ENCODE data around the gene TCEAL1.
"Not testable (repeated sequence)": the region's sequence is repeated elsewhere in the genome, so short reads cannot be mapped to it uniquely, and the experiment has no call there.

Gene TCEAL1, protein sequence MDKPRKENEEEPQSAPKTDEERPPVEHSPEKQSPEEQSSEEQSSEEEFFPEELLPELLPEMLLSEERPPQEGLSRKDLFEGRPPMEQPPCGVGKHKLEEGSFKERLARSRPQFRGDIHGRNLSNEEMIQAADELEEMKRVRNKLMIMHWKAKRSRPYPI

DNA sequence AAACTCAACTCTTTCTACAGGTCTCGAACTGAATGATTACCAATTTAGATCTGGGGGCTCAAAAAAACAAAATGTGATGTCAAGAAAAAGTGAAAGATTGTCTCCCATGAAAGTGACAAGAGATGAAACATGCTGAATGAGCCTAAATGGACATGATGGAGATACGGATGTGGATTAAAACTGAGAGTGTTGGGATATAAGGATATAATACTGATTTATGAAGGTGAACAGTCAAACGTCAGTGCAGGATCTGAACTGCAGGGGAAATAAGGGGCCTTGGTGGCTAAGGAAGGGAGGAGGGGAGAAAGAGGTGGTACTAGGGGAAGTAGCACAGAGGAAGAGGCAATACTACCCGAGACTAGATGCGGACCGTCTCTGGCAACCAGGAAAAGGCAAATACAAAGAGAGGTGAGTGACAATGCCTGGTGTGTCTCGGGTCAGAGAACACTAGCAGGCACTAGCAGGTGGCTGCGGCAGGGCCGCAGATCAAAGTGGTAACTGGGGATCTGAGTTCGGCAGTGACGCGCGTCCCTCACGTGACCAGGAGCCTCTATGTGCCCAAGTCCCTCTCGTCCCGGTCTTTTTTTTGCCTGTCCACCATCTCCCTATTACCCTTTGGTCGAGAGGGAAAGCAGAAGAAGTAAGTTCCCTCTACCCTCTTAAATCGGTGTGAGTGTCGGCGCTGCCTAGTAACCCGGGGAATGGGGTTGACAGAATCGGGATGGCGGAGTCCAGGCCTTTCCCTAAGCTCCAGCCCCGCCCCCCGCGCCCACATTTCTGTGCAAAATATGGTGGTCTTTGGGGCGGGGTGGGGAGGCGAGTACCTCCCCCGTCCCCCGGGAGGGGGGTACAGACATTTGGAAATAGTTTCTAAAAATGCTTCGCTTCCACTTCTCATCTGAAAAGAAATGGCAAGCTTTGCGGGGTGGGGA, at the start of gene TCEAL1:
Gene TCEAL1 (plus strand): TSS at position 590 of the 932 bp plus-strand sequence. CDS start 942 bp downstream, outside the sequence.
- DNase-seq, result peak; percentile 50

DNA sequence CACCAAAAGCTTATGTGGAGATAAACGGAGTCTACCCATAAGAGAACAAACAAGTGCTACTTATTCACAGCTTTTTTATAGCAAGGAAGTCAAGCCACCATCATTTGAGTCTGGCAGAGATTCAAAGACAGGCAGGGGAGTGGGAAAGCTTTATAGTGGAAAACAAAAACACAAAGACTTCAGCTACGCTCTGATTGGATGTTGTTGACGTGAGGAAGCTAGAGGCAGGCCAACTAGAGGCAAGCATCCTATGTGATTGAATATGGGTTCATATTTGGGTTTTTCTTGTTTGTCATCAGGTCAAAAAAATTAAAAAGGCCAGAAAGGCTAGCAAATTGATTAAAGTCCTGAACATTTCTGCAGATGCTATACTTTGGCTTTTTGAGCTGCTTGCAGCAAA, 44.2 kb upstream of the TCEAL1 start:
- no peak for DNase-seq

DNA sequence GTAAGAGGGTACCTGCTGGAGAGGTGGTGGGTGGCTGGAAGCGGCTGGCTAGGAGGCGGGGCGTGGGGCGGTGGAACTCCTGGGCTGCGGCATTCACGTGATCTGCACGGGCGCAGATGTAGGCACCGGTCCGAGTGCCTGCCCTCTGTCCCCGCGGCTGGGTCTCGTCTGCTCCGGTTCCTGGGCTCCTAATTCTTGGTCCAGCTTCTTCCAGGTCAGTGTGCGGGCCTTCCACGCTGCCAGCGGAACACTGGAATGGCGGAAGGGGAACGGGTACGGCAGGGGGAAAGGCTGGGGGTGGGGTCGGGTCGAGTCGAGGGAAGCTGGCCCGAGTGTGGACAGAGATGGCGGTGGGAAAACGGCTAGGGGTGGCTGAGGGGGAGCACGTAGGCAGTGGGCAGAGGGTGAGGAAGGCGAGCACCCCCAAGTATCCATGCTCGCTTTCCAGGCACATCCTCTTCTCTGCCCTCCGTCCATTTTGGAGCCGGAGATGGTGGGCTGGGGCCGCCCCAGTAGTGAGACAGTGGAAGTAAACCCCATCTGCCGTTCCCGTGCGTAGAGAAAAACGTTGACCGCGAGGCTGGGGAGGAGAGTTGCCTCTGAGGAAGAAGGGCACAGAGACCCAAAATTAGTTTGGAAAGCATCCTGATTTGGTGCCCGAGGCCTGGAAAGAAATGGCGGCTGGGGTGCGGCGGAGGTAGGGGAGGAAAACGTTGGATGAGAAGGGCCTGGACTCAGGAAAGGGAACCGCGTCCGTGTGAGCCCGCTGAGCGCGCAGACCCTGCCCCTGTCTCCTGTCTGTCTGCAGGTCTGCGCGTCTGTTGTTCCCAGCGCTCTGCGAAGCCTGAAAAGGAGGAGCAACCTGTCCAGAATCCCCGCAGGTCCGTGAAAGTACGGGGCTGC, 43.1 kb upstream of the TCEAL1 start, which contains the start of gene TCEAL4:
Gene TCEAL4 (plus strand): TSS at position 105 of the 903 bp plus-strand sequence. CDS start 1,161 bp downstream, outside the sequence.
- DNase-seq, result peak; percentile 52

DNA sequence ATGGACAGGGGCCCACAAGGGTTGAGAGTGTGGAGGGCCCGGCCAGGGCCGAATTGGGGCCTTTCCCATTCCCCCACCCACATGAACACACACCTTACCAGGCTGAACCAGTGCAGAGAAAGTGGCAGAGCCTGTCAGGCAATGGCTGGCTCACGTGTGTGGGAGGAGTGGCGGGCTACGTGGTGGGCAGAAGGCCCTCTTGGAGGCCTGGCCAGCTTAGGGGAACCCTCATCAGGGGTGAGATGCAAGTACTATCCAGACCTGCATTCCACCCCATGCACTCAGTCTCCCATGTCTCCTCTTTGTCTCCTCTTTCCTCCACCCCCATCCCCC, 42.5 kb upstream of the TCEAL1 start:
- DNase-seq, result no peak

DNA sequence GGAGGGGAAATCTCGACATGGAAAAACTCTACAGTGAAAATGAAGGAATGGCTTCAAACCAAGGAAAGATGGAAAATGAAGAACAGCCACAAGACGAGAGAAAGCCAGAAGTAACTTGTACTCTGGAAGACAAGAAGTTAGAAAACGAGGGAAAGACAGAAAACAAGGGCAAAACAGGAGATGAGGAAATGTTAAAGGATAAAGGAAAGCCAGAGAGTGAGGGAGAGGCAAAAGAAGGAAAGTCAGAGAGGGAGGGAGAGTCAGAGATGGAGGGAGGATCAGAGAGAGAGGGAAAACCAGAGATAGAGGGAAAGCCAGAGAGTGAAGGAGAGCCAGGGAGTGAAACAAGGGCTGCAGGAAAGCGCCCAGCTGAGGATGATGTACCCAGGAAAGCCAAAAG, 42.1 kb upstream of the TCEAL1 start:
- no peak for DNase-seq

DNA sequence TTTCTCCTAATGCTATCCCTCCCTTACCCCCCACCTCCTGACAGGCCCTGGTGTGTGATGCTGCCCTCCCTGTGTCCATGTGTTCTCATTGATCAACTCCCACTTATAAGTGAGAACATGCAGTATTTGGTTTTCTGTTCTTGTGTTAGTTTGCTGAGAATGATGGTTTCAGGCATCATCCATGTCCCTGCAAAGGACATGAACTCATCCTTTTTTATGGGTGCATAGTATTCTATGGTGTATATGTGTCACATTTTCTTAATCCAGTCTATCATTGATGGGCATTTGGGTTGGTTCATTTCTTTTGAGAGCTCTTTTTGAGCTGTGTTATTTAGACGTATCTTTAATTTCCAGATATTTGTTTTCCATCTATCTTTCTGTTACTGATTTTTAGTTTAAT, 36.5 kb upstream of the TCEAL1 start:
- not testable (repeated sequence) for DNase-seq

DNA sequence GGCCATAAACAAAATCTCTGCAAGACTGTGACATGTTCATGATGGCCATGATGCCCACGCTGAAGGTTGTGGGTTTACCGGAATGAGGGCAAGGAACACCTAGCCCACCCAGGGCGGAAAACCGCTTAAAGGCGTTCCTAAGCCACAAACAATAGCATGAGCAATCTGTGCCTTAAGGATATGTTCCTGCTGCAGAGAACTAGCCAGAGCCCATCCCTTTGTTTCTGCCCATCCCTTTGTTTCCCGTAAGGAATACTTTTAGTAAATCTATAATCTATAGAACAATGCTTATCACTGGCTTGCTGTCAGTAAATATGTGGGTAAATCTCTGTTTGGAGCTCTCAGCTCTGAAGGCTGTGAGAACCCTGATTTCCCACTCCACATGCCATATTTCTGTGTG, 33.6 kb upstream of the TCEAL1 start:
- DNase-seq, result not testable (repeated sequence)

DNA sequence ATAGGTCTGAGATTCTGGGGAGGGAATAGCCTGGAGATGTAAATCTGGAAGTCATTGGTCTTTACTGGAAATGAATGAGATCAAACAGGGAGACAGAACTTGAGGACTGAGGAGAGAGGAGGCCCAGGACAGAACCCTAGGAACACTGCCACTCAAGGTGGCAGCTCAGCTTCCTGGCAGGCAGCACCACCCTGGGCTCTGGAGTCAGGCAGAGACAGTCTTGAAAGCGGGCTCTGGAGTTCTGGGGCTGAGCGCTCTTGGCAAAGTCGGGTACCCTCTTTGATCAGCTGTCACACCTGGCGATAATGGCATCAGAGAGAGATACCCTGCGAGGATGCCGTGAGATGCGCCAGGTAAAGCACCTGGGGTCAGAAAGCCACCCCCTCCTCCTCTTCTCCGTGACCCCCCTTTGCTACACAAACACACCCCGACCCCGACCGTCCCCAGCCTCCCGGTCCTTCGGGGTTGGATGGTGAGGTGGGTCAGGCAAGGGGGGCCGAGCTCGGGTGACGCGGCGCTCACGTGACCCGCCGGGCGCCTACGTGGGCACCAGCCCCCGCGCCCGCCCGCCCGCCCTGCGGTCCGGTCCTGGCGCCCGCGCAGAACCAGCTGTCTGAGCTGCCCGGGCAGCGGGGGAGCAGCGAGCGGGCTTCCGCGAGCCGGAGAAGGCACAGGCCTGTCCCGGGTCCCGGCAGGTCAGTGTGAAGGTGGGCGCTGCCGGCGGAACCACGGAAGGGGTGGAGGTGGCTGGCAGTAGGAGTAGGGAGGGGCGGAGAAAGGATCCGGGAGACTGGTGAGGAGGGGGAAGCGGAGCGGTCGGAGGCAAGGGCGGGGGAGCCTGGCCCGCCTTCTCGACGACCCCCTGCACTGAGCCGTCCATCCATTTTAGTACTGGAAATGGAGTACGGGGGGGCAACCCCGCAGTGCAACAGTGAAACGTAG, 21.1 kb upstream of the TCEAL1 start, which contains the start of gene TCEAL3:
Gene TCEAL3 (plus strand): TSS at position 600 of the 942 bp plus-strand sequence. CDS start 1,102 bp downstream, outside the sequence.
- peak; percentile 8 for DNase-seq

DNA sequence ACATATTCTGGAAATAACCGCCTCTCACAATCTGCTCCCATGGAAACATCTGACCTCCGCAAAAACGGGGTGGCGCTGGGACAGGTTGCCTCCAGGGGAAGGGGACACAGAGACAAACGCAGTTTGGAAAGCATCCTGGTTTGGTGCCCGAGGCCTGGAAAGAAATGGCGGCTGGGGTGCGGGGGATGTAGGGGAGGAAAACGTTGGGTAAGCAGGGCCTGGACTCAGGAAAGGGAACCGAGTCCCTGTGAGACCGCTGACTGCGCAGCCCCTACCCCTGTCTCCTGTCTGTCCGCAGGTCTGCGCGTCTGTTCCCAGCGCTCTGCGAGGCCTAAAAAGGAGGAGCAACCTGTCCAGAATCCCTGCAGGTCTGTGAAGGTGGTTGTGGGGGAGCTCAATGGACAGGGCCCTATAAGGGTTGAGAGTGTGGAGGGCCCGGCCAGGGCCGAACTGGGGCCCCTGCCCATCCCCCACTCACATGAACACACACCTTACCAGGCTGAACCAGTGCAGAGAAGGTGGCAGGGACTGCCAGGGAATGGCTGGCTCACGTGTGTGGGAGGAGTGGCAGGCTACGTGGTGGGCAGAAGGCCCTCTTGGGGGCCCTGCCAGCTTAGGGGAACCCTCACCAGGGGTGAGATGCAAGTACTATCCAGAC, 20.3 kb upstream of the TCEAL1 start:
- DNase-seq, result peak; percentile 3

DNA sequence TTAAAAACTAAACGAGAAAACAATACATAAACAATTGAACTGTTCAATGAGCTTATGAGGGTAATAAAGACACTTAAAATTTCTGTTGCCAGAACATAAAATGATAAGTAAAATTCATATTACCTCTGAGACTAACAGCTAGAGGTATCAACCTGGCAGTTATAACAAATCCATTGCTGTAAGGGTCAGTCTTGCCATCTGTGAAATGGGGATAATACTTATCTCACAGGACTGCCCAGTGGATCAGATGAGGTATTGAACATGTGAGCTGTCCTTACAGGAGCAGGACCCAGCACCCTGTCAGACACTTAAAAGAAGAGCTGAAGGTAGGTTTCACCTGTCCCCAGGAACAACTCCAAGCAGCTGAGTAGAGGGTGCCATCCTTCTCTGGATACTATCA, 18.5 kb upstream of the TCEAL1 start:
- no peak for DNase-seq

DNA sequence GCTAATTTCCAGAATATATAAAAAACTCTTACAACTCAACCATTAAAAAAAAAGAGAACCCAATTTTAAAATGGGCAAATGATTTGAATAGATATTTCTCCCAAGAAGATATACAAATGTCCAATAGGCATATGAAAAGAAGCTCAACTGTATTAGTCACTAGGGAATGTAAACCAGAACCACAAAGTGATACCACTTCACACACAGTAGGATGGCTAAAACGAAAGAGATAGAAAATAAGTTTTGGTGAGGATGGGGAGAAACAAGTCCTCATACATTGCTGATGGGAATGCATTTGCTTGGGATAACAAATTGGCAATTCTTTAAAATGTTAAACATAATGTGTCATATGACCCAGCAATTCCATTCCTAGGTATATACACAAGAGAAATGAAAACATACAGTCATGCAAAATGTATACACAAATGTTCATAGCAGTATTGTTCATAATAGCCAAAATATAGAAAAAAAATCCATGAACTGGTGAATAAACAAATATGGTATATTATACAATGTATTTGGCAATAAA, 15.3 kb upstream of the TCEAL1 start:
- no peak for DNase-seq

DNA sequence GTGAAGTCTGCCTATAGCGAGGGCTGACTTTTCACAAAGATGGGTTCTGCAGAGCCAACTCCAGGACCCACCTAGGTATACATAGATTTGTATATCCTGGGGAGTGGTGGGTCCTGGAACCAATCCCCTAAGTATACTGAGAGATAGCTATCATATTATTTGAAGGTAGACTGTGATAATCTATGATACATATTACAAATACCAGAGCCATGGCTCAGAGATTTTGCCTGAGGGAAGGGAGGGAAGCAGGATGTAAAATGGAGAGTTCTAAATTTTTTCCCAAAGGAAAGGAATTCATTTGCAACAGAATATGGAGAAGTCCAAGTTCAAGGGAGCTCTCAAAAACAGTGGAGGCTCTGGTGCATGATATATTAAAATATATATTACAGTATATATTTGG, 13.8 kb upstream of the TCEAL1 start:
- no peak for DNase-seq

DNA sequence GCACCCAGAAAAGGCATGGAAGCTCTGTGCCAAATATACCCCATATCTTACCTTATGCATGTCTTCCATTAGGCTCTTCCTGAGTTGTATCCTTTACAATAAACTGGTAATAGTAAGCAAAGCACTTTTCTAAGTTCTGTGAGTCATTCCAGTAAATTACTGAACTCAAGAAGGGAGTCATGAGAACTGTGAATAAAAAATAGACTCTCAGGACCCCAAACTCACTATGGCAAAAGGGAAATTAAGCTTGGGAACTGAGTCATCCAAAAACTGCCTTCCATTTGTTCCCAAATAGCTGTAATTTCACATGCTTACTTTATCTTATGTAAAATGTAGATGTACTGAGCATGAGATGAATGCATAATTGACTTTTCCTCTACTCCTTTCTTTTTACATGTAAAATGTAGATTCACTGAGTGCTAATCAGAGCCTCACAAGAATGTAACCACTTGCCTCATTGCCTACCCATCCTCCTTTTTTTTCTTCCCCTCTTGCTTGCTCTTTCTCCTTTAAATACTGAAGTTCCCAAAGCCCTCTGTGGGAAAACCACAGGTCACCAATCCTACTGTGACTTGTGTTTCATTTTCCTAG, 12.9 kb upstream of the TCEAL1 start:
- DNase-seq, result no peak

DNA sequence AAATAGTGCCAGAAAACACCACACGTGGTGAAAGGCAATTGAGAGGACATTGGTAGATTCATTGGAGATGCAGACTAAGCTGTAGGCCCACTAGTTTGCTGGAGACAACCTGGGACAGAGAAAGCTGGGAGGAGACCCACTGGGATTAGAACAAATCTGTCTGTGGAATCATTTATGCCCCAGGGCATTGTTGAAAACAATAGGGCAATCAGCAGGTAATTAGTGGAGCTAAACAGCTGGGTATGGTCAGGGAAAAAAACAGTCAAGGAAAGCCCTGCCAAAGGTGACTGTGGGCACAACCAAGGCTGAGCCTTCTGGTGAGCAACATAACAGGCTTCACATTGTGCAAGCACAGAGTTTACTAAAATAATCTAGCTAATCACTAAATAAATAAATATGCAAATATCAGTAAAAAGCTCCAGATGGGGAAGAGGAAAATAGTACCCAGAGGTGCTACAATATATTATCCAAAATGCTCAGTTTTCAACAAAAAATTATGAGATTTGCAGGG, 12.0 kb upstream of the TCEAL1 start:
- DNase-seq, result no peak

DNA sequence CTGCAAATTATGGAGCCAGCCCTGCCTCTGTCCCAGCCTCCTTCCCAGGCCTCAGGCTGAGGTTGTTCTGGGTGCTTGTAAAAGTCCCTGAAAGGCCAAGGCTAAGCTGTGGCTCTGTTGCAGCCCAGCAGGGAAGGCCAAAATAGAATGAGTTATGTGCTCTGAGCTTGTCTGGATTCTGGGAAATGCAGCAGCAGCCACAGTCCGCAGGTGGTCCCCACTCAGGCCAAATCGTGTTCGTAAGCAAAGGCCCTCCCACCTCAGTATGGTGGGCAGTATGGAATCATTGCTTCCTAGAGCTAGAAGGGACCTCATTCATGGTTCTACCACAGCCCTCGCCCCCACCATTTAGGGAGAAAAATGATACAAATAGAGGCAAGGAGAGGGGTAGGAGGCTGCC, 4.7 kb upstream of the TCEAL1 start:
- DNase-seq, result no peak

DNA sequence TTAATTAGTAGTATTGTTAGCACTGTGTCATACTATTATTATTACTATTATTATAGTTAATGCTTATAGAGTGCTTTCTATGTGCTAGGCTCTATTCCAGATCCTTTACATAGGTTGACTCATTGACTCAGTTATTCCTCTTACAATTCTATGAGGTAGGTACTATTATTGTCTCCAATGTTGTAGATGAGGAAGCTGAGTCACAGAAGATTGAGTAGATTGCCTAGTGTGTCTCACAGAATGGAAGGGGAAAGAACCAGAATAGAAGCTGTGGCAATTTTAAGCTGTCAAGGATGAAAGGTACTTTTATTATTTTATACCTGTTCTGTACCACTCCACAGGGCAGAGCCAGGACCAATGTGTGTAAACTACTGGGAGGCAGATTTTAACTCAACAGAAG, 1.9 kb upstream of the TCEAL1 start:
- no peak for DNase-seq

DNA sequence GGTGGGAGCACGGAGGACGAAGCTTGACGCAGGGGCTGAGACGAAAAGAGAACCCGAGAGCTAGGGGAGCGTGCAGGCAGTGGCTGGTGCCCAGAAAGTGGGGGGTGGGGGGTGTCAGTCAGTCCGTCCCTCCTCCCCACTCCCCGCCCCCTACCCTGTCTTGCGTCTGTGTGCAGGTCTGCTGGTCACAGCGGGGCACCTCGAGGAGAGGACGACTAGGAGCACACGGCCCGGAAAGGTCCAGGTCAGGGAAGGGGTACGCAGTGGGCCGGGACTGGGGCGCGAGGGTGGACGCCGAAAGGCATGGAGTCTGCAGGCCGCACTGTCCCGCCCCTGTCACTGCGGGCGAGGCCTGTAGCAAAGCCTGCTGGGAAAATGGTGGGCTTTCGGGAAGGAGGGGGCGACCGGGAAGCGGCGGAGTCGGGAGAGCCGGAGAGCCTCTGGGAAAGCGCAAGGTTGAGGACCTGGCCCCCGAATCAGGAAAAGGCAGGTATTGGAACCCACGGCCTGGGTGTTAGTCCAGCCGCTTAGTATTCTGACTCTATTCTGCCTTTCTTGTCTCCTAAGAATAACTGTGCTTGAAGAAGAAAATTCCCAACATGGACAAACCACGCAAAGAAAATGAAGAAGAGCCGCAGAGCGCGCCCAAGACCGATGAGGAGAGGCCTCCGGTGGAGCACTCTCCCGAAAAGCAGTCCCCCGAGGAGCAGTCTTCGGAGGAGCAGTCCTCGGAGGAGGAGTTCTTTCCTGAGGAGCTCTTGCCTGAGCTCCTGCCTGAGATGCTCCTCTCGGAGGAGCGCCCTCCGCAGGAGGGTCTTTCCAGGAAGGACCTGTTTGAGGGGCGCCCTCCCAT, 769 bp downstream of the TCEAL1 start:
- peak; percentile 33 for DNase-seq

DNA sequence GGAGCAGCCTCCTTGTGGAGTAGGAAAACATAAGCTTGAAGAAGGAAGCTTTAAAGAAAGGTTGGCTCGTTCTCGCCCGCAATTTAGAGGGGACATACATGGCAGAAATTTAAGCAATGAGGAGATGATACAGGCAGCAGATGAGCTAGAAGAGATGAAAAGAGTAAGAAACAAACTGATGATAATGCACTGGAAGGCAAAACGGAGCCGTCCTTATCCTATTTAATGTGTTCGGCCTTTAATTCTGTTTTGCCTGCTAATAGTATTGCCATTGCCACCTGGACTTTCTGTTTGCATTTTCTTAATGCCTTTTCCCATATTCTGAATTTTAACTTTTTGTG, 1.4 kb downstream of the TCEAL1 start:
- DNase-seq, result no peak

DNA sequence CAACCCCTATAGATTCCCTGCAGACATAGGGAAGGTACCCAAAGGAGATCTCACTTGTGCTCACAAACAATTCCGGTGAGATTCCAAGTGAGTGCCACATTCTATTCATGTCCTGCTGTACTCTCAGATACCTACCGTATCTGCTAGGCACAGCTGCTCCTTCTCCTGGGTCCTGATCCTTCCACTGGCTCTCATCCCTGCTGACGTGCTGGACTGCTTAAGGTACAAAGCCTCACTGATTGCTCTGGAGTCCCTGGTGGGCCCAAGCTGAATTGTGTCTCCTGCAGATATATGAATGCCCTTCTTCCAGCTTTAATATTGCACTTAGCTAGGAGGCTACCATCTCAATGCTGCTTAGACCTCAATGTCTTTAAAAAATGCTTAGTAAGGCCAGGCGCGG, 2.4 kb downstream of the TCEAL1 start:
- DNase-seq, result no peak

DNA sequence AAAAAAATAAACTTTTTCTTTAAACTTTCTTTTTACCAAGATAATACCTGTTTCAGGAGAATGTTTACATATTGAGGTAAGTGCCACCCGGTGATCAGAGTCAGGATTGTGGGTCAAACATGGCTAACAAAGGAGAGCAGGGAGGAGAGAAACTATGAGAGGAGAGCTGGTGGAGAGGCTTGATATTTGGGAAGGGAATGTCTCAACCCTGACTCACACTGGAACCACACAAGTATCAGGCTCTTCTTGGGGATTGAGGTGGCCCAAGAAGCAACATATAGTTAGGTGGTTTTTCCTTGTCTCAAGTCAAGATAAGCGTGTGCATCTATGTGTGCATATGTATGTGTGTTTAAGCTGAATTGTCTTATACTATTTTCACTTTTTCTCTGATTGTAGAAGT, 6.7 kb downstream of the TCEAL1 start:
- DNase-seq, result no peak

All from activated CD4-positive, alpha-beta T cell treated with anti-CD3 and anti-CD28 coated beads for 48 hours (primary cell).